ENCODE results near the gene DHRS9.

GRCh38 chr2:169091256-169091655, 21.9 kb downstream of the DHRS9 start:
- TF ChIP-seq EZH2phosphoT487 (IDR thresholded peaks at IDR 0.05; ENCODE audit: low read depth): no peak
- no peak for TF ChIP-seq CTCF (IDR thresholded peaks at IDR 0.05; ENCODE audit: low read depth, low read length)
